Mesenchymal stem cell (in vitro differentiated cells and primary cell): ENCODE results near the gene AJAP1.

Experiments
- DNase-seq: peaks from one replicate; pipeline ENCODE4 v3.0.0-alpha.2; 2013
- H2AFZ ChIP-seq: one replicate; pipeline ENCODE4 v1.6.1; 2013; ENCODE audit warnings: low read depth, mild to moderate bottlenecking, control low read depth, inconsistent platforms, low read length, moderate library complexity
- H2AK5ac ChIP-seq: 2 replicates; pipeline ENCODE4 v1.6.1; 2013; ENCODE audit warnings: low read length, moderate library complexity, mild to moderate bottlenecking, inconsistent platforms; ENCODE audit not compliant: severe bottlenecking
- H2BK120ac ChIP-seq: one replicate; pipeline ENCODE4 v1.6.1; 2013; ENCODE audit warnings: low read depth, mild to moderate bottlenecking, inconsistent platforms, low read length, moderate library complexity
- H2BK12ac ChIP-seq, 2 experiments: one replicate each; pipeline ENCODE4 v1.6.1; 2013; ENCODE audit warnings: inconsistent platforms in 2 of 2, low read length in 2 of 2, mild to moderate bottlenecking in 2 of 2, moderate library complexity in 2 of 2, control low read depth in 1 of 2
- H2BK15ac ChIP-seq: one replicate; pipeline ENCODE4 v1.6.1; 2013; ENCODE audit warnings: mild to moderate bottlenecking, low read depth, inconsistent platforms; ENCODE audit not compliant: poor library complexity, severe bottlenecking
- H2BK5ac ChIP-seq: 2 replicates; pipeline ENCODE4 v1.6.1; 2013; ENCODE audit warnings: low read depth, mild to moderate bottlenecking, low read length, control low read depth, inconsistent platforms; ENCODE audit not compliant: poor library complexity, severe bottlenecking
- H3K14ac ChIP-seq, 2 experiments: one replicate each; pipeline ENCODE4 v1.6.1; 2013; ENCODE audit warnings: inconsistent platforms in 2 of 2, low read length in 2 of 2, control low read depth in 1 of 2, mild to moderate bottlenecking in 1 of 2, moderate library complexity in 1 of 2
- H3K18ac ChIP-seq, 2 experiments: one replicate each; pipeline ENCODE4 v1.6.1; 2013; ENCODE audit warnings: inconsistent platforms in 2 of 2, low read length in 2 of 2, control low read depth in 1 of 2, low read depth in 1 of 2, mild to moderate bottlenecking in 1 of 2
- H3K23ac ChIP-seq, 2 experiments: one replicate each; pipeline ENCODE4 v1.6.1; 2013; ENCODE audit warnings: inconsistent platforms in 2 of 2, low read length in 2 of 2, mild to moderate bottlenecking in 2 of 2, moderate library complexity in 2 of 2, control low read depth in 1 of 2
- H3K27ac ChIP-seq: 2 replicates; pipeline ENCODE4 v1.5.1; 2013; ENCODE audit warnings: mild to moderate bottlenecking, moderate library complexity, low read length, control low read depth, inconsistent platforms; ENCODE audit not compliant: poor library complexity, severe bottlenecking
- H3K27me3 ChIP-seq, 2 experiments: 2 replicates each; pipeline versions ENCODE4 v1.6.1 to v1.7.0; 2013; ENCODE audit warnings: low read length in 2 of 2, mild to moderate bottlenecking in 2 of 2, moderate library complexity in 2 of 2, control low read depth in 1 of 2, inconsistent platforms in 1 of 2; ENCODE audit not compliant: control insufficient read depth in 1 of 2, insufficient read depth in 1 of 2
- H3K36me3 ChIP-seq, 2 experiments: 2 replicates each; pipeline versions ENCODE4 v1.6.1 to v1.7.0; 2013; ENCODE audit warnings: low read length in 2 of 2, control low read depth in 1 of 2, inconsistent platforms in 1 of 2, low read depth in 1 of 2, mild to moderate bottlenecking in 1 of 2; ENCODE audit not compliant: insufficient read depth in 2 of 2, control insufficient read depth in 1 of 2
- H3K4ac ChIP-seq, 2 experiments: one replicate each; pipeline ENCODE4 v1.6.1; 2013; ENCODE audit warnings: inconsistent platforms in 2 of 2, low read length in 2 of 2, mild to moderate bottlenecking in 2 of 2, moderate library complexity in 2 of 2, control low read depth in 1 of 2, low read depth in 1 of 2
- H3K4me1 ChIP-seq: 2 replicates; pipeline ENCODE4 v1.6.1; 2013; ENCODE audit warnings: low read depth, low read length, control low read depth; ENCODE audit not compliant: control insufficient read depth, insufficient read depth
- H3K4me2 ChIP-seq: 2 replicates; pipeline ENCODE4 v1.6.1; 2013; ENCODE audit warnings: low read length, mild to moderate bottlenecking, inconsistent platforms; ENCODE audit not compliant: poor library complexity, severe bottlenecking
- H3K4me3 ChIP-seq, 2 experiments: 2 replicates each; pipeline versions ENCODE4 v1.5.1 to v1.7.0; 2013; ENCODE audit warnings: low read length in 2 of 2, mild to moderate bottlenecking in 2 of 2, control low read depth in 1 of 2, low read depth in 1 of 2; ENCODE audit not compliant: insufficient read depth in 1 of 2
- H3K79me1 ChIP-seq: replicated peaks from 2 replicates; pipeline ENCODE4 v1.6.1; 2013; ENCODE audit warnings: mild to moderate bottlenecking, control low read depth, low read length, inconsistent platforms; ENCODE audit not compliant: poor library complexity, severe bottlenecking
- H3K9ac ChIP-seq: 2 replicates; pipeline ENCODE4 v1.7.0; 2013; ENCODE audit warnings: mild to moderate bottlenecking, low read length, moderate library complexity
- H3K9me3 ChIP-seq: 2 replicates; pipeline ENCODE4 v1.7.0; 2013; ENCODE audit warnings: mild to moderate bottlenecking, low read length; ENCODE audit not compliant: control insufficient read depth
- H4K8ac ChIP-seq: one replicate; pipeline ENCODE4 v1.6.1; 2013; ENCODE audit warnings: inconsistent platforms, mild to moderate bottlenecking, low read length, moderate library complexity
- H4K91ac ChIP-seq: one replicate; pipeline ENCODE4 v1.6.1; 2013; ENCODE audit warnings: mild to moderate bottlenecking, low read length, inconsistent platforms
- WGBS: methylation state at CpG from one replicate; pipeline ENCODE4 v1.1.7; 2013; ENCODE audit warnings: mixed read lengths; 5-methylcytosine and 5-hydroxymethylcytosine counted together

AJAP1 gene

DNA sequence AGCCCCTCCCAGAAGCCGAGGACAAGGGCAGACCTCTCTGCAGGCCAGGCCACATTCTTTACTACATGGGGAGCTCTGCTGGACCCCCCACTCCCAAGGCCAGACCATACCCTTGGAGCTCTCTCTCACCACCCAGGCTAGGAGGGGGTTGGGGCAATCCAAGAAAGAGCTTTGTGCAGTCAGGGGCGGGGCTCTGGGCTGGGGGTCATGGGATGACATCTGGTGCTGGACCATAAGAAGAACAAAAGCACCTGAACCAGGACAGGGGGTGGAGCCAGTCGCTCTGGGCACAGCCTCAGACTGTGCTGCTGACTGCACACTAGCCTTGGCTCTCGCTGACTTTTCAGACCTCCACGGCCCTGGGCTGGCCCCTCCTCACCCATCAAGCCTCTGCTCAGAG is 23.1 kb upstream of the AJAP1 start:
- H3K23ac ChIP-seq = no peak overlapping the region
- no peak overlapping the region for H3K18ac ChIP-seq
- H4K8ac ChIP-seq = no peak overlapping the region

DNA sequence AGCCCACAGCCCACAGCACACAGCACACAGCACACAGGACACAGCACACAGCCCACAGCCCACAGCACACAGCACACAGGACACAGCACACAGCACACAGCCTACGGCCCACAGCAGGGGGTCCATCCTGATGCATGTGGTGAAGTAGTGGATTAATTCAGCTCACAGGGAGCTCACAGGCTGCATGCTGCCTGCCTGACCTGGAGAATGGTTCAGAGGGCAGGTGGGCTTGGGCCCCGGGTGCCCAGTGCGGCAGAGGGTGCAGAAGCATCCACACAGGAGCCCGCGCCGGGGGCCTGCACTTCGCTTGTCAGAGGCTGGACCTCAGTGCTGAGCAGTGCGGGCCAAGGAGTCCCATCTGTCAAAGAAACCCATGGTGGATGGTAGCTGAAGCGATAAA is 21.1 kb upstream of the AJAP1 start:
- Histone ChIP-seq H3K18ac (no peak overlapping the region), H4K91ac (no peak overlapping the region)
- 92% methylated on average over 9 of the region's 9 CpGs for WGBS

More for the DNA sequence above, 23.1 kb upstream of the AJAP1 start:
- H3K4me2 ChIP-seq = no peak overlapping the region
- no peak overlapping the region for H3K9ac ChIP-seq
- no peak overlapping the region for H2BK15ac ChIP-seq
- no peak overlapping the region for H3K27ac ChIP-seq
- no peak overlapping the region for H3K4ac ChIP-seq
- no peak overlapping the region for H2AFZ ChIP-seq
- 50% methylated on average over 4 of the region's 5 CpGs for WGBS
- no peak overlapping the region for H2BK5ac ChIP-seq
- no peaks in the 10 kb centered on the region for H3K9me3 ChIP-seq
- no peaks in the 10 kb centered on the region for H3K36me3 ChIP-seq
- no peaks in the 10 kb centered on the region for H3K27me3 ChIP-seq
- no peak overlapping the region for H2BK120ac ChIP-seq
- no peak overlapping the region for H3K4me3 ChIP-seq
- no peak for DNase-seq
- no peaks in the 10 kb centered on the region for H3K79me1 ChIP-seq
- H3K4me1 ChIP-seq = no peaks in the 10 kb centered on the region
- H4K91ac ChIP-seq = no peak overlapping the region
- no peak overlapping the region for H2AK5ac ChIP-seq
- H2BK12ac ChIP-seq = no peak overlapping the region
- H3K14ac ChIP-seq = no peak overlapping the region

DNA sequence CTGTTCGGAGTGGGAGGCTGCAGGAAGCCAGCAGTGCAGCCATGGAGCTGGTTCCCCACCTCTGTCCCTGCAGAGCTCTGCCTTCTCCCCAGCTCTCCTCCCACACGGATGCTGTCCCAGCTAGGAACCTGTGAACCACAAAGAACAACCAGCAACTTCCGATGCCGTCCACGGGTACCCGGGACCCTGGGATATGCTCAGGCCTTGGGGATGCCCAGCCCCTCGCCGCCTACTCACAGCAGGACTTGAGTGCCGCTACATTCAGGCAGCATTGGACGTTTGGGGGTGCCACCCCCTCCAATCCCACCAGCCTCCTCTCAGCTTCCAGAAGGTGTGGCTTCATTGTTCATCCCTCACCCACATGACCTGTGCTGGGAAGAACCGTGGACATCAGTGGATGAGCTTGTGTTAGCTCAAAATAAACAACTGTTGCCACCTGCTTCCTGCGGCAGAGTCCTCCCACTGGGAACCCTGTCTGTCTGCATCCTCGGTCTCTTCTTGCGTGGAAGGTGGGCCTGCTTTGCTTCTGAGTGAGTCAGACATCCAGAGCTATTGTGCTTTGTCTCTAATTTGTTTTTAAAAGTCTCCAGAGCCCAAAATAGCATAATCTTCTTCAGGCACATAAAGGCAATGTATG is 20.1 kb upstream of the AJAP1 start:
- H2BK12ac ChIP-seq = no peak overlapping the region
- H3K14ac ChIP-seq = no peak overlapping the region

More for the DNA sequence above, 21.1 kb upstream of the AJAP1 start:
- no peak for DNase-seq
- no peak overlapping the region for H2AFZ ChIP-seq
- H3K27me3 ChIP-seq = no peaks in the 10 kb centered on the region
- no peaks in the 10 kb centered on the region for H3K79me1 ChIP-seq
- no peak overlapping the region for H3K4me3 ChIP-seq
- H2BK120ac ChIP-seq = no peak overlapping the region
- no peak overlapping the region for H3K14ac ChIP-seq
- H2BK5ac ChIP-seq = no peak overlapping the region
- H2BK15ac ChIP-seq = no peak overlapping the region
- H3K4me1 ChIP-seq = no peaks in the 10 kb centered on the region
- H2AK5ac ChIP-seq = no peak overlapping the region
- H3K4ac ChIP-seq = no peak overlapping the region
- H3K27ac ChIP-seq = no peak overlapping the region
- no peaks in the 10 kb centered on the region for H3K36me3 ChIP-seq
- H4K8ac ChIP-seq = no peak overlapping the region
- H3K23ac ChIP-seq = no peak overlapping the region
- H2BK12ac ChIP-seq = no peak overlapping the region
- no peak overlapping the region for H3K9ac ChIP-seq
- H3K4me2 ChIP-seq = no peak overlapping the region
- no peaks in the 10 kb centered on the region for H3K9me3 ChIP-seq

DNA sequence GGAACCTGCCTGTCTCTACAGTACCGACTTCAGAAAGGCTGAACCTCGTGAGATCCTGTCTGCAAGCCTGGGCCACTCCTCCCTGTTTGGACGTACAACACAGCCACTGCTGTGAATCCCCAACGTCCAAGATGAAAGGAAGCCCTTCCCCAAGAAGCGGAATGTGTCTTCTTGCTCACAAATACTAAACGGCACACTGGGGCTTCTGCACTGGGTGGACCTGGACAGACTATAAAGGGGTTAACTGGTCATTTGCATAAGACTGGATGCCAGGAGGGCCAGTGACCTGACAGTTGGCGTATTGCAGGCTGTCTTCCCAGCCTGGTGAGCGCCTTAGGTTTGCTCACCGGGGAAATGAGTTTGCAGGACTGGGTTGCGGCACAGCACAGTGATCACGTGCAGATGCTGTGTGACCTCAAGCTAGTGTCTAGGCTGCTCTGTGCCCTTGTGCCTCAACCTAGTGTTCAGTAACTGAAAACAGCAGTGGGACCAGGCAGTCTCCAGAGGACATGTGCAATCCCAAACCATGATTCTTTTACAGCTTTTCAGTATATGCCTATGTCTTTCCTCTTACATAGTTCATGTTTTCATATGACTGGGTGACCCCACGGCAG is 19.5 kb upstream of the AJAP1 start:
- Histone ChIP-seq H3K27ac (no peak overlapping the region), H4K91ac (no peak overlapping the region), H3K14ac (no peak overlapping the region), H3K4me2 (no peak overlapping the region), H3K27me3 (no peaks in the 10 kb centered on the region), H2BK15ac (no peak overlapping the region), H2BK12ac (no peak overlapping the region), H3K9me3 (no peaks in the 10 kb centered on the region), H2AK5ac (no peak overlapping the region), H3K79me1 (no peaks in the 10 kb centered on the region), H3K9ac (no peak overlapping the region), H3K36me3 (no peaks in the 10 kb centered on the region), H4K8ac (no peak overlapping the region), H3K4me1 (no peaks in the 10 kb centered on the region), H2BK120ac (no peak overlapping the region), H3K23ac (no peak overlapping the region), H2BK5ac (no peak overlapping the region), H2AFZ (no peak overlapping the region), H3K4ac (no peak overlapping the region), H3K18ac (no peak overlapping the region), H3K4me3 (no peak overlapping the region)
- DNase-seq = no peak
- 65% methylated on average over 11 of the region's 12 CpGs for WGBS

More for the DNA sequence above, 20.1 kb upstream of the AJAP1 start:
- no peak overlapping the region for H3K4me3 ChIP-seq
- H2AFZ ChIP-seq = no peak overlapping the region
- no peak overlapping the region for H4K8ac ChIP-seq
- H2BK120ac ChIP-seq = no peak overlapping the region
- no peak overlapping the region for H2AK5ac ChIP-seq
- no peak overlapping the region for H3K4me2 ChIP-seq
- H3K9me3 ChIP-seq = no peaks in the 10 kb centered on the region
- H2BK15ac ChIP-seq = no peak overlapping the region
- no peaks in the 10 kb centered on the region for H3K27me3 ChIP-seq
- H3K4me1 ChIP-seq = no peaks in the 10 kb centered on the region
- H3K79me1 ChIP-seq = no peaks in the 10 kb centered on the region
- whole genome bisulfite sequencing = 71% methylated on average over 14 of the region's 14 CpGs
- no peaks in the 10 kb centered on the region for H3K36me3 ChIP-seq
- no peak overlapping the region for H3K27ac ChIP-seq
- H3K4ac ChIP-seq = no peak overlapping the region
- DNase-seq = no peak
- H2BK5ac ChIP-seq = no peak overlapping the region
- no peak overlapping the region for H3K23ac ChIP-seq
- no peak overlapping the region for H3K18ac ChIP-seq
- no peak overlapping the region for H3K9ac ChIP-seq
- no peak overlapping the region for H4K91ac ChIP-seq
